ENCODE data around the gene NEK10. TPM values are rescaled to one million over a fixed set of nuclear protein-coding genes. Genes with fewer than 3 reads are reported as not detected.

NEK10 gene
- total RNA-seq, 1 donor from 2014 or later = 1.2 TPM

GRCh38 chr3:27089645-27090044 is 279.5 kb downstream of the NEK10 start:
- Mint-ChIP-seq H3K27ac (ENCODE audit: unreplicated experiment) (no peak overlapping the region), H3K27me3 (ENCODE audit: unreplicated experiment) (no peaks in the 10 kb centered on the region), H3K4me3 (ENCODE audit: unreplicated experiment) (no peak overlapping the region), H3K9me3 (ENCODE audit: unreplicated experiment) (no peaks in the 10 kb centered on the region), H3K36me3 (ENCODE audit: low read depth, unreplicated experiment) (no peaks in the 10 kb centered on the region), H3K4me1 (ENCODE audit: unreplicated experiment) (peaks cover 4% of the 10 kb centered on the region)
- no peak for DNase-seq (ENCODE audit: low spot score)
- TF ChIP-seq CTCF (IDR thresholded peaks at IDR 0.05; ENCODE audit: unreplicated experiment) = no peak

- no peak overlapping the region for H3K4me3 Mint-ChIP-seq (ENCODE audit: unreplicated experiment)
- H3K9me3 Mint-ChIP-seq (ENCODE audit: unreplicated experiment) = no peaks in the 10 kb centered on the region
- DNase-seq (ENCODE audit: low spot score) = no peak
- no peaks in the 10 kb centered on the region for H3K36me3 Mint-ChIP-seq (ENCODE audit: low read depth, unreplicated experiment)
- H3K4me1 Mint-ChIP-seq (ENCODE audit: unreplicated experiment) = peaks cover 4% of the 10 kb centered on the region
- no peak overlapping the region for H3K27ac Mint-ChIP-seq (ENCODE audit: unreplicated experiment)
- no peaks in the 10 kb centered on the region for H3K27me3 Mint-ChIP-seq (ENCODE audit: unreplicated experiment)
- TF ChIP-seq CTCF (IDR thresholded peaks at IDR 0.05; ENCODE audit: unreplicated experiment) = no peak
Measured at GRCh38 chr3:27089068-27089467, 280.1 kb downstream of the NEK10 start.

GRCh38 chr3:27085829-27086730 is 283.1 kb downstream of the NEK10 start:
- Mint-ChIP-seq H3K4me3 (ENCODE audit: unreplicated experiment) (no peak overlapping the region), H3K4me1 (ENCODE audit: unreplicated experiment) (peaks cover 4% of the 10 kb centered on the region), H3K27ac (ENCODE audit: unreplicated experiment) (no peak overlapping the region), H3K9me3 (ENCODE audit: unreplicated experiment) (no peaks in the 10 kb centered on the region), H3K27me3 (ENCODE audit: unreplicated experiment) (no peaks in the 10 kb centered on the region), H3K36me3 (ENCODE audit: low read depth, unreplicated experiment) (no peaks in the 10 kb centered on the region)
- TF ChIP-seq CTCF (IDR thresholded peaks at IDR 0.05; ENCODE audit: unreplicated experiment) = no peak
- no peak for DNase-seq (ENCODE audit: low spot score)

- H3K27ac Mint-ChIP-seq (ENCODE audit: unreplicated experiment) = no peak overlapping the region
- no peaks in the 10 kb centered on the region for H3K27me3 Mint-ChIP-seq (ENCODE audit: unreplicated experiment)
- no peak for TF ChIP-seq CTCF (IDR thresholded peaks at IDR 0.05; ENCODE audit: unreplicated experiment)
- H3K4me3 Mint-ChIP-seq (ENCODE audit: unreplicated experiment) = no peak overlapping the region
- no peak for DNase-seq (ENCODE audit: low spot score)
- no peaks in the 10 kb centered on the region for H3K9me3 Mint-ChIP-seq (ENCODE audit: unreplicated experiment)
- no peaks in the 10 kb centered on the region for H3K36me3 Mint-ChIP-seq (ENCODE audit: low read depth, unreplicated experiment)
- peaks cover 4% of the 10 kb centered on the region for H3K4me1 Mint-ChIP-seq (ENCODE audit: unreplicated experiment)
Measured at GRCh38 chr3:27081992-27082607, 287.1 kb downstream of the NEK10 start.

GRCh38 chr3:27081566-27081965 is 287.6 kb downstream of the NEK10 start:
- Mint-ChIP-seq H3K27ac (ENCODE audit: unreplicated experiment) (no peak overlapping the region), H3K36me3 (ENCODE audit: low read depth, unreplicated experiment) (no peaks in the 10 kb centered on the region), H3K4me1 (ENCODE audit: unreplicated experiment) (peaks cover 4% of the 10 kb centered on the region), H3K9me3 (ENCODE audit: unreplicated experiment) (no peaks in the 10 kb centered on the region), H3K4me3 (ENCODE audit: unreplicated experiment) (no peak overlapping the region), H3K27me3 (ENCODE audit: unreplicated experiment) (no peaks in the 10 kb centered on the region)
- no peak for DNase-seq (ENCODE audit: low spot score)
- no peak for TF ChIP-seq CTCF (IDR thresholded peaks at IDR 0.05; ENCODE audit: unreplicated experiment)

Data from endothelial cell (in vitro differentiated cells).